Smooth muscle cell (in vitro differentiated cells): ENCODE data around the gene SPR. TPM values are rescaled to one million over a fixed set of nuclear protein-coding genes. Genes with fewer than 3 reads are reported as not detected.

Experiments used
- DNase-seq: peaks from one replicate; lab custom pipeline; 2025; ENCODE audit not compliant: unreplicated experiment; lab: John Stamatoyannopoulos, UW
- H2AFZ ChIP-seq: fragments of 200-600 bp; sonication (generic); 2 replicates; pipeline ENCODE4 v1.6.0; 2016; ENCODE audit warnings: antibody characterized with exemption, low read depth, mild to moderate bottlenecking
- H3F3A ChIP-seq: fragments of 200-600 bp; sonication (generic); 2 replicates; pipeline ENCODE4 v1.6.0; 2017; ENCODE audit warnings: antibody characterized with exemption, low read depth
- H3K27ac ChIP-seq: fragments of 200-600 bp; sonication (generic); 2 replicates; pipeline ENCODE4 v1.5.1; 2016; ENCODE audit warnings: low read depth, mild to moderate bottlenecking
- H3K27me3 ChIP-seq: fragments of 200-600 bp; sonication (generic); 2 replicates; pipeline ENCODE4 v1.6.1; 2016; ENCODE audit warnings: low read depth, mild to moderate bottlenecking
- H3K36me3 ChIP-seq: fragments of 200-600 bp; sonication (generic); 2 replicates; pipeline ENCODE4 v1.5.1; 2016; ENCODE audit warnings: low read depth
- H3K4me1 ChIP-seq: fragments of 200-600 bp; sonication (generic); 2 replicates; pipeline ENCODE4 v1.5.1; 2016; ENCODE audit warnings: low read depth
- H3K4me2 ChIP-seq: fragments of 200-600 bp; sonication (generic); 2 replicates; pipeline ENCODE4 v1.6.0; 2016; ENCODE audit warnings: mild to moderate bottlenecking
- H3K4me3 ChIP-seq: fragments of 200-600 bp; sonication (generic); 2 replicates; pipeline ENCODE4 v1.5.1; 2016; ENCODE audit warnings: mild to moderate bottlenecking
- H3K79me2 ChIP-seq: fragments of 200-600 bp; sonication (generic); 2 replicates; pipeline ENCODE4 v1.6.0; 2016; ENCODE audit warnings: low read depth, mild to moderate bottlenecking
- H3K9ac ChIP-seq: fragments of 200-600 bp; sonication (generic); 2 replicates; pipeline ENCODE4 v1.6.0; 2016; ENCODE audit warnings: low read depth
- H3K9me3 ChIP-seq: fragments of 200-600 bp; sonication (generic); replicated peaks from 2 replicates; pipeline ENCODE4 v1.5.1; 2016; ENCODE audit warnings: low read depth
- H4K20me1 ChIP-seq: fragments of 200-600 bp; sonication (generic); 2 replicates; pipeline ENCODE4 v1.6.0; 2016; ENCODE audit warnings: low read depth
- CTCF ChIP-seq: fragments of 200-600 bp; sonication (generic); IDR thresholded peaks from 2 replicates; pipeline ENCODE4 v1.5.1; 2017; ENCODE audit warnings: borderline replicate concordance, mild to moderate bottlenecking, antibody characterized with exemption; ENCODE audit not compliant: insufficient read depth, poor library complexity, severe bottlenecking
- WGBS: methylation state at CpG from one replicate; pipeline ENCODE4 v1.1.7; 2016; ENCODE audit warnings: low lambda C conversion rate; 5-methylcytosine and 5-hydroxymethylcytosine counted together
- polyA plus RNA-seq: library from polyadenylated mRNA; unstranded; fragments of >200 nt; fragmentation: Nextera tagmentation; extraction: Ambion mirVana; gene quantifications from 2 replicates; pipeline ENCODE4 v1.2.1, GENCODE V29; 2016
- total RNA-seq: library from RNA; depleted of rRNA; stranded (reverse); fragments of >200 nt; gene quantifications from 2 replicates; pipeline ENCODE4 v1.2.3, GENCODE V29; 2014

The SPR gene
- total and polyA plus RNA-seq, 2 experiments from 2014 or later: 4.1 to 13.2 TPM

GRCh38 chr2:72920318-72921087 is 33.3 kb downstream of the SPR start:
- Histone ChIP-seq H3K27me3 (peaks cover 100% of the 10 kb centered on the region), H4K20me1 (peaks cover 17% of the 10 kb centered on the region), H2AFZ (no peak overlapping the region), H3K4me2 (peak overlapping the region; percentile 75), H3F3A (no peaks in the 10 kb centered on the region), H3K27ac (no peak overlapping the region), H3K4me3 (peak overlapping the region; percentile 36), H3K79me2 (no peaks in the 10 kb centered on the region), H3K9me3 (no peaks in the 10 kb centered on the region), H3K4me1 (peaks cover 32% of the 10 kb centered on the region), H3K9ac (no peak overlapping the region), H3K36me3 (no peaks in the 10 kb centered on the region)
- no peak for DNase-seq
- WGBS: 1% methylated on average over 76 of the region's 77 CpGs
- TF ChIP-seq CTCF: no peak

- H3K27ac ChIP-seq: no peak overlapping the region
- no peaks in the 10 kb centered on the region for H3K79me2 ChIP-seq
- no peaks in the 10 kb centered on the region for H3K36me3 ChIP-seq
- H3K4me3 ChIP-seq: no peak overlapping the region
- no peak overlapping the region for H2AFZ ChIP-seq
- H3K27me3 ChIP-seq: peaks cover 100% of the 10 kb centered on the region
- no peaks in the 10 kb centered on the region for H3K9me3 ChIP-seq
- no peak for TF ChIP-seq CTCF
- peaks cover 34% of the 10 kb centered on the region for H3K4me1 ChIP-seq
- no peak overlapping the region for H3K4me2 ChIP-seq
- H3K9ac ChIP-seq: no peak overlapping the region
- H3F3A ChIP-seq: no peaks in the 10 kb centered on the region
- H4K20me1 ChIP-seq: peaks cover 17% of the 10 kb centered on the region
- DNase-seq: no peak
- whole genome bisulfite sequencing: 17% methylated on average over 15 of the region's 15 CpGs
Observed at GRCh38 chr2:72921088-72921851, 34.1 kb downstream of the SPR start.

GRCh38 chr2:72921853-72922252 is 34.6 kb downstream of the SPR start:
- no peaks in the 10 kb centered on the region for H3K36me3 ChIP-seq
- no peaks in the 10 kb centered on the region for H3K79me2 ChIP-seq
- peaks cover 100% of the 10 kb centered on the region for H3K27me3 ChIP-seq
- H4K20me1 ChIP-seq: peaks cover 17% of the 10 kb centered on the region
- H3K27ac ChIP-seq: no peak overlapping the region
- 59% methylated on average over 1 of the region's 1 CpG for WGBS
- H3K4me1 ChIP-seq: peaks cover 31% of the 10 kb centered on the region
- no peak for DNase-seq
- no peaks in the 10 kb centered on the region for H3K9me3 ChIP-seq
- no peak overlapping the region for H3K4me3 ChIP-seq
- H2AFZ ChIP-seq: no peak overlapping the region
- no peak overlapping the region for H3K9ac ChIP-seq
- H3F3A ChIP-seq: no peaks in the 10 kb centered on the region
- no peak for TF ChIP-seq CTCF
- H3K4me2 ChIP-seq: no peak overlapping the region
